NCI-H2107 treated with DMSO at 0.1 percent for 48 hours (cell line): Measurements from ENCODE around the gene KLF2.
A peak's percentile ranks its signal among the peaks of the same experiment; 100 is the strongest.
"Not testable (repeated sequence)": the region's sequence is repeated elsewhere in the genome, so short reads cannot be mapped to it uniquely, and the experiment has no call there.

Source experiments
- DNase-seq: peaks from one replicate; lab custom pipeline; 2025; ENCODE audit not compliant: unreplicated experiment; lab: John Stamatoyannopoulos, UW

The KLF2 gene

DNA sequence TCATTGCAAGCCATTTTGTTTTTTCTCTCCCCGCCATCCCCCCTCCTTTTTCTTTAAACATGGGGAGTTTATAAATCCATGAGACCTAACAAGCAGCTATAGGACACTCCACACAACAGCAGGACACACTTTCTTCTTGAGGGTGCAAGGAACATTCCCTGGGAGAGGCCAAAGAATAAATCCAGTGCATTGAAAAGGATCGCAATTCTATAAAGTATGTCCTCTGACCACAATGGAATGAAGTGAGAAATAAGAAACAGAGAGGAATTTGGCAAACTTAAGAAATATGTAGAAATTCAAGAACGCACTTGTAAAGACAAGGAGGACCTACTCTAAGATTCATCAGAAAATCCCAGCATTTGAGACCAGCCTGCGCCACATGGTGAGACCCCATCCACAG lies 11.9 kb downstream of the KLF2 start:
- no peak for DNase-seq

DNA sequence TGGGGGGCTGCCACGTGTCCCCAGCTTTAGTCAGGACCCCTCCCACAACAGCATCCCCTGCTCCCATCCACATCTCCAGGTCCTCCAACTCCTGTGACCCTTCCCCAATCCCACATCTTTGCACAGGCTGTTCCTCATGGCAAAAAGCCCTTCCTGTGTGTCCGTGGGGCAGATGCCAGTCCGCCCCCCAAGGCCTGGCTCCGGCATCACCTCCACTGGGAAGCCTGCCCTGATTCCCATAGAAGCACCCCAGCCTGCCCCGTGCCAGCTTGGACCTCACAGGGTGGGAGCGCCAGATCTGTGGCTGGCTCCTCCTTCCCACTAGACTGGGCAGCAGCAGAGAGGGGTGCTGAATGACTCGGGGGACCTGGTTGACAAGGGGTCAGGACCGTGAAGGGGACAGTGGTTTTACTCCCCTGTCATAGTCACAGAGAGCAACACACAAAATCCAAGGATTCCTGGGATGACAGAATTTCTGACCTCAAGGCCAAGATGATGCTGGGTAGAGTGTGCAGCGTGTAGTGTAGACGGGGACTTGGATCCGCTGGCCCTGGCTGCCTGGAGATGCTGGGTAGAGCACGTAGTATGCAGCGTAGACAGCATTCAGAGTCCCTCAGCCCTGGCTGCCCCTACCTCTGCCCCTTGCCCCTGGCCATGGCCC lies 13.3 kb downstream of the KLF2 start:
- DNase-seq = no peak

DNA sequence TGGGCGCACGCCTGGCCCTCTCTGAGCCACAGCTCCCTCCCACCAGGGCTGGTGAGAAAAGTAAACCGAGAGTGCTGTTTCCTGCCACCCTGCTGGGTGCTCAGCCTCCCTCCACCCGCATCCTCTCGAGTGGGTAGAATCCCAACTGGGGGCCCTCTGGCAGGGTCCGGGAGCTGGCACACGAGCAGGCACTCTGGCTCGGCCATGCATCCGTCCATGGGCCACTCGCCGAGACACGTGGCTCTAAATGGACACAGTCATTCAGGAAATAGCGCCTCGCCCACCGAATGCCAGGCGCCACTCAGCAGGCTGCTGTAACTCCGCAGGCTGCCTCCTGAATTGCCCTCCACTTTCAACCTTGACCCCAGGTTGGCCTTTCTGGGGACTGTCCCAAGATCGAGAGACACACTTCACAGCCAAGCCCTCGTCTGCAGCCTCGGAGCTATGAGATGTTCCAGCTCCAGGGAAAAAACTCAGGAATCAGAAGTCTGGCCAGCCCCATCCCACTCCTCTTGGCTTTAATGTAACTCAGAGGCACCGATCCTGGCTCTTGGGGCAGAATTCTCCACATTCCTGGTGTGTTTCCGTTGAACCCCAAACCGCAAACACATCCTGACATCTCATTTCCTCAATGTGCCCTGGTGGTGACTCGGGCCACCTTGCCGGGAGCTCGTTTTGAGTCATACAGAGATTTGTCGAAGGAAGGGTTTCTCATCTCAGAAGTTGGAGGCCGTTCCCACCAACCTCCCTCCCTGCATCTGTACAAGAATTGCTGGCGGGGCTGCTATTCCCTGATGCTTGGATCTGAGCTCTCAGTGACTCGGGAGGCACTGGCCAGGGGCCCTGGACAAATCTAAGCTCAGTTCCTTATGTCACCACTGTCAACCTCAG lies 14.1 kb downstream of the KLF2 start:
- no peak for DNase-seq

DNA sequence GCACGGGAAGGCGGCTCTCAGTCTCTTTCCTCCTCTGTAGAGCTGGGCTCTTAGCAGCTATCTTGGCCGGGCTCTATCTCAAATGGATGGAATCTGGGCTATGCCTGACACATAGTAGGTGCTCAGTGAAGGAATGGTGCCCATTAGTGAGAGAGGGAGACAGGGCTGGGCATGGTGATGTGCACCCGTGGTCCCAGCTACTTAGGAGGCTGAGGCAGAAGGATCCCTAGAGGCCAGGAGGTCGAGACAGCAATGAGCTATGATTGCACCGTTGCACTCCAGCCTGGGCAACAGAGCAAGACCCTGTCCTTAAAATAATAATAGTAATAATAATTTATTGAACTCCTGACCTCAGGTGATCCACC lies 14.7 kb downstream of the KLF2 start:
- DNase-seq = no peak

DNA sequence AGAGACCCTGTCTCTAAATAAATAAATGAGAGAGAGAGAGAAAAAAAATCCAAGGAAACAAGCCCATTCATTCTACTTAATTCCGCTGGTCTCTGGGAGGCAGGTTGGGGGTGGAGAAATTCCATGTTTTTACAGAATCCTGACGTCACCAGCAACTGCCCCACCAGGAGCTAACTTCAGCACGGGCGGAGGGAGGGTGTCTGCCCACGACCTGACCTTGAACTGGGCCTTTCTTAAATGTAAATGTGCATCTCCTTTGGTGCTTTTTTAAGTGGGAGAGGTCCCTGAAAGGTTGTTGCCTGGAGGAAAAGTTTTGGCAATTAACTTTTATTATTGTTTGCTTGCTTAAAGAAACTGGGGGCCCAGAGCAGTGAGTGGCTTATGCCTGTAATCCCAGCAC lies 15.5 kb downstream of the KLF2 start:
- DNase-seq = no peak

DNA sequence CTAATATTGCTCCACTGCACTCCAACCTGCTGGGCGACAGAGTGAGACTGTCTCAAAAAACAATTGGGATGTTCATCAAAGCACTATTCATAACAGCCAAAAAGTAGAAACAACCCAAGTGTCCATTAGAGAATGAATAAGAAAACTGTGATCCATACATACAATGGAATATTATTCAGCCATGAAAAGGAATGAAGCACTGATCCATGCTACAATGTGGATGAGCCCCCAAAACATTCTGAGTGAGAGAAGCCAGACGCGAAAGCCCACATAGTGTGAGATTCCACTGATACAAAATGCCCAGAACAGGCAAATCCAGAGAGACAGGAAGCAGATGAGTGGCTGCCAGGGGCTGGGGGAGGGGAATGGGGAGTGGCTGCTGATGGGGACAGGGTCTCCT lies 16.0 kb downstream of the KLF2 start:
- DNase-seq = no peak

DNA sequence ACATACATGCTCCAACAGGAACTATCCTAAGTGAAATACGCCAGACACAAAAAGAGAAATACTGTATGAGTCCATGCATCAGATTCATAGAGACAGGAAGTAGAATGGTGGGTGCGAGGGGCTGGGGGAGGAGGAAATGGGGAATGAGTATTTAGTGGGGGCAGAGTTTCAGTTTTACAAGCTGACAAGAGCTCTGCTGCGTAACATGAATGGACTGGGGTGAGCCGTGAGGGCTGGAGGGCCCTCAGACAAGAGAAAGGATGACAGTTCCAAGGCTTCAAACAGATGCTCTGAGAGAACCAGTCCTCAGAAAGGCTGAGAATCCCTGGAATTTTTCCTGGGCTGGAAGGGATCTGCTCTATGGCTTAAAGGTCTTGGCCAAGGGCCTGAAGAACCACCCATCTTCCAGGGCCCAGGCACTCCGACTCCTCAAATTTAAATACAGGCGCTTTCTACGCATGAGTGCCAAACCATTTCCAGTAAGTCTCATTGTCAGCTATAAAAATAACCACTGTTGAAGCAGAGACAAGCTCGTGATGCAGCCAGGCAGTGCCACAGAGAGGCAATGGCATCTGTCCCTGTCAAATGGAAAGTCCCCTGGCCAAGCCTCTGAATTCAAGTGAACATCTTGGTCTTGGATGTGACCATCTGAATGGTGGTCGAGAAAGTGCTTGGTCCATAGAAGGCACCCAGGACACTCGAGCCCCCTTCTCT lies 17.5 kb downstream of the KLF2 start:
- peak; percentile 34 for DNase-seq

DNA sequence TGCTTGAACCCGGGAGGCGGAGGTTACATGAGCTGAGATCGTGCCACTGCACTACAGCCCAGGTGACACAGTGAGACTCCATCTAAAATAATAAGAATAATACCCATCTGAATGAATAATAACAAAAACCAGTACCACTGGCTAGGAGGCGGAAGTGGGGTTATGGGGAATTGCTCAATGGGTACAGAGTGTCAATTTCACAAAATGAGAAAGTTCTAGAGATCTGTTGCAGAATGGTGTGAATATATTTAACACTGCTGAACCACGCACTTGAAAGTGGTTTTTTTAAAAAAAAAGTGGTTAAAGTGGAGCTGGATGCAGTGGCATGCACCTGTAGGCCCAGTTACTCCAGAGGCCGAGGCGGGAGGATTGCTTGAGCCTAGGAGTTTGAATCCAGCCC lies 18.5 kb downstream of the KLF2 start:
- DNase-seq = no peak

DNA sequence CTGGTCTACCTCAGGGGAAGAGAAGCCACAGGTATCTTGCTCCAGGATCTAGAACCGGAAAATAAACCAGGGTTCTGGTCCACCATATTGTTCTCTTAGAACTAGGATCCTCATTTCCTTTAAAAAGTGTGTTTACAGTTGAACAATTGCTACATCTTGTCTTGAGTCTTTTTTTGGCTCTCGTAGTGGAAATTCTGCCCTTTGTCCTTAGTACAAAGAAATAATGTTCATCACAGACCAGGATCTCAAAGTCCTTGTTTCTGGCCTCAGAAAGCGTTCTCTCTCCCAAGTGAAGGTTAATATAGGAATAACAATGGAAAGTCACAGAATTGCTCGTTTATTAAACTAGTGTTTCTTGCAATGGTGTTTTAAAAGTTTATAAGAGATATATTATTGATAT lies 20.8 kb downstream of the KLF2 start:
- no peak for DNase-seq

DNA sequence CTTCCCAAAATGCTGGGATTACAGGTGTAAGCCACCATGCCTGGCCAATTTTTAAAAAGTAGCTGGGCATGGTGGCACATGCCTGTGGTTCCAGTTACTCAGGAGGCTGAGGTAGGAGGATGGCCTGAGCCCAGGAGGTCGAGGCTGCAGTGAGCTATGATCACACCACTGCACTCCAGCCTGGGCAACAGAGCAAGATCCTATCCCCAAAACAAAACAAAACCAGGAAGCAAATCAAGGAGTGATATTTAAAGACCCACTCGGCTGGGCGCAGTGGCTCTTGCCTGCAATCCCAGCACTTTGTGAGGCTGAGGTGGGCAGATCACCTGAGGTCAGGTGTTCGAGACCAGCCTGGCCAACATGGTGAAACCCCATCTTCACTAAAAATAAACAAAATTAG lies 22.5 kb downstream of the KLF2 start:
- not testable (repeated sequence) for DNase-seq

DNA sequence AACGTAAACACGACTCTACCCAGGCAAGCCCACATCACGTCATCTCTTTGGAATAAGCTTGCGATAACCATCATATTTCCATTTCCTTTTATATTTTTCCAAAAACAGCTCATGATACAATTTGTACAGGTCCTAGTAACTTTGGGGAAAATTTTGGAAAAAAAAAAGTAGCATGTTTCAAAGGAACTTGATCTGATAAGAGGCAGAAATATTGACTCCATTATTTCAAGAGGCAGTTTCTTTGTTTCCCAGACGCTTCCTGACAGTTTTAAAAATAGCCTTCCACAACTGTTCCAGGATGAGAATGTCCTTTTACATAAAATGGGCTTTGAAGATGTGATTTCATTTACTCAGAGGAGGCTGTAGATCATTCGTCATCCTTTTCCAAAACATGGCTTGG lies 23.1 kb downstream of the KLF2 start:
- DNase-seq = no peak

DNA sequence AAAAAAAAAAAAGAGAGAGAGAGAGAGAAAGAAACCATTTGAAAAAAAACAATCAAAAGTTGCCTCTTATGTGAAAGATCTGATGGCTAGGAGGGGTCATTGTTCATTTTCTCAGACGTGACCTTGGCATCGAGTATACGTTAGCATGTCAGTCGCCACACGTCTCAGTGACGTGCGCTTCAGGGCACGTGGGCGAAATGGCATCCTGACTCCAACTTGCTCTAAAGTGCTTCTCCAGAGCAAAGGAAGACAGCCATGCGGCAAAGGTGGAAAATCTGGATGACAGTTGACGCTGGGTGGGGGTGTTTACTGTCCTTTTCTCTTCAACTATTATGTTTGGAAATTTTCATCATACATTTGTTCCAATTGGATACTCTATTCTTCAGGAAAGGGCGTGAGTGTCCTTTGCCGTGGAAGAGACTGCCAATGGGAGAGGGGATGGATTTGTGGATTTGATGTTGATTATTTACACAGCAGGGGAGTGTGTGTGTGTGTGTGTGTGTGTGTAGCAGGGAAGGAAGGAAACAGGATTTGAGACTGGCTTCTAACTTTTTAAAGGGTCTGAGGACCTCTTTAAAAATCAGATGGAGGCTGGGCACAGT lies 25.0 kb downstream of the KLF2 start:
- no peak for DNase-seq

DNA sequence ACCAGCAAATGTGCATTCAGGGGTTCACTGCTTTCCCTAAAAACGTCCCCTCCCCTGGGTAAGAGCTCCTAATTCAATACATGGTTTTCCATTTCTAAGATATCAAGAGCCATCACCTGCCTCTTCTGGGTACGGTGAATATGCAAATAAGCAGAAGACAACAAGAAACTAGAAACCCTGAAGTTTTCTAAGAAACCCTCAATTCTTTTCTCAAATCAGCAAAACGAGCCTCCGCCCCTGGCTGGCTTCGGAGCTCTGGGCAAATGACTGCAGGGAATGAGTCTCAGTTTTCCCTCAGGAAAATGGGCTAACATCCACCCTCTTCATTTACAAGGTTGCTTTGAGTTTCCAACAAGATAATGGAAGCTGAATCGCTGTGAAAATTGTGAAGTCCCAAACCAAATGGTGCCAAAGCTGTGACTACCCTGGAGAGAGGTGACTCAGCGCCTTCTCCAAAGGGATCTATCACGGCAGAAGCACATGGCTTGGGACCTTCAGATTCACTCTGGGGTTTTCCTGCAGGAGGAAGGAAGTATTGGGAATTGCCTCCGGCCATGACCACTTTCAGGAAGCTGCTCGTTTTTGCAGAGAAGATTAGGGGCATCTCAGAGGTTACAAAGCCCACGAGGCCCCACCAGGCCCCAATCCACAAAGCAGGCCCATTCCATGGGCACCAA lies 26.6 kb downstream of the KLF2 start:
- DNase-seq = no peak

DNA sequence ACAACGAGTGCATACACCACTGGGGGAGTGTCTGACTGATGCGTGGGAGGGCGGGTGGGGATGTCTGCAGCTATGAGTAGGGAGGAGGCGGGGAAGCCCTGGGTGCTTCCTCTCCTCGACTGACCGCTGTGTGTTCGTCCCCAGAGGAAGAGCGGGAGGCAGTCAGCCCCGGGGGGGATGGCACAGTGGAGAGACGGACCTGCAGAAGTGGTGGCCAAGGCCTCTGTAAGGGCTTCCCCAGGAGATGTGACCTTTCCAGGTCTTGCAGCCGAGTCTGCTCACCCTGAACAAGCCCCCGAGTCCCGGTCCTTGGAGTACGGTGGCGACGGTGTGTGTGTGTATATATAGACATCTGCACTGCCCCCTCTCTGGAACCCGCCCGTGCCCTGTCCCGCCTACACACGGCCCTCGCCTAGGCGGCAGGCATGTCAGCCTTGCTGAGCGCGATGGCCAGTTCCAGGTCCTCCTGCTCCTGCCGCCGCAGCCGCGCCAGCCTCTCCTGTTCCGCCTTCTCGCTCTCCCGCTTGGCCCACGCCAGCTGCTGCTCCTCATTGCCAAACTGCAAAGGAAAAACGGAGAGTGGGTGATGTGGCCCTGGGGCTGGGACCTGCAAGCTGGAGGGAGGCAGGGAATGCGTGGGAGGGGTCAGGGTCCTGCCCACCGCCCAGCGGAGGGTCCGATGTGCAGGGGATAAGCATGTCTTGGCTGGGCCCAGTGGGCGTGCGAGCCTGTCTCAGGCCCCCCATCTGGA lies 30.8 kb downstream of the KLF2 start:
- DNase-seq = no peak

DNA sequence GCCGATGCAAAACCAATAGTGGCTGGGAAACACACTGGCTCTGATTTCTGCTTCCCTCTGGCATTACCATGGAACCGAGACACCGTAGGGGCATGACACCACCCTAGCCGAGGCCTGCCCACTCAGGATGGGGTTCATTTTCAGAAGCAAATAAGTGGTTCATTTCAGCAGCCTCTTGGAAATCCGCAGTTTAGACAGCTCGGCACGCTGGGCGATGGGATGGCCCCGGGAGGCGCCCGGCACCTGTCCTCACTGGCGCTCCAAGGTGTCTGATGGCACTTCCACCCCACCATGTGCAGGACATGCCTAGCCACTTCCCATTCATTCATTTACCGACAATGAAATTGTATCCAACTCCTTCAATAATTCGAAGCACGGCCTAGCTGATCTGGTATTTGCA lies 33.8 kb downstream of the KLF2 start:
- no peak for DNase-seq

DNA sequence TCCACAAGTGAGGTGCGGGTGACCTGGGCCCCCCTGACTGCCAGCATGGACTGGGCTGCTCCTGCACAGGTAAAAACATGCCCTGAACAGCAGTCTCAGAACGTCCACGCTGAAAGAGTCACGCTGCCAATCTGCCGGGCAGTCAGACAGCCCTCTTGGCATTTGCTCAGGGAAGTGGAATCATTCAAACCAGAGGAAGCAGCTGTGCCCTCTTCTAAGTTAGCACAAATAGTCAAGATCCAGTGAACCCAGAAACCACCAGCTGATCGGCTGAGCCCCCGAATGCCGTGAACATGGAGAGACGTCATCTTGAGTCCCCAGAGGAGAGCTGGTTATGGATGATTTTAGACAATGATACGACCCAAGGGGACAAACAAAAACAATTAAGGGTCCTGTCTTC lies 34.4 kb downstream of the KLF2 start:
- DNase-seq = no peak

DNA sequence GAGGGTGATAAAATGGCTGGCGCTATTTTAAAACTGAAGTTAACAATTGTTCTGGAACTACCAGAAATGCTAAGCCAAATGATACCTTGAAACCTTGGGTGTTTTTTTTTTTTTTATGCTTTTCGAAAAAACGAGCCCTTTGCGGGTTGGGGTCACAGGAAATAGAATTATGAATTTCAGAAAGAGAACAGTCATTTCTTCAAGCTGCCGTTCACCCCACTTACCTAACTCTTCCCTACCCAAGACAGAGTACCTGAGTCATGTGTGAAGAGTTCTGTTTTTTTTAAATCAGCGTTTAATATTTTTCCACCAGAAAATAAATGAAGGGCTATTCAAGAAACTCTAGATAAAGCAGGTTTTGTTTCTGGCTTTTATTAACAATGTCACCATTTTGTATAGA lies 35.3 kb downstream of the KLF2 start:
- no peak for DNase-seq

DNA sequence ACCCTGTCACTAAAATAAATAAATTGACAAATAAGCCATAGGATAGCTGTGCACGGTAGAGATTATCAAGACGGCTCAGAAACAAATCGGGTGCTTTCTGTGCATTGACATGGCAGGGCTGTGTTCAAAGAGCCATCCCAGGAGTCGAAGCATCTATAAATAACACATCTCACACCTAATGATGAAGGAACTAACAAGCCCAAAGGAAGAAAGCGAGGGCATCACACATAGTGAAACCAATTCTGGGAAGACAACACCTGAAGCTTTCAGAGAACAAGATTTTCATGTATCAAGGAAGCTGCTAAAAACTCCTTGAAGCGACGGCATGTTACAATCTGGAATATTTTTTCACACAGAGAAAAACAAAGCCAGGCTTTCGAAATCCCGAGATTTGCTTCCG lies 36.1 kb downstream of the KLF2 start:
- no peak for DNase-seq

DNA sequence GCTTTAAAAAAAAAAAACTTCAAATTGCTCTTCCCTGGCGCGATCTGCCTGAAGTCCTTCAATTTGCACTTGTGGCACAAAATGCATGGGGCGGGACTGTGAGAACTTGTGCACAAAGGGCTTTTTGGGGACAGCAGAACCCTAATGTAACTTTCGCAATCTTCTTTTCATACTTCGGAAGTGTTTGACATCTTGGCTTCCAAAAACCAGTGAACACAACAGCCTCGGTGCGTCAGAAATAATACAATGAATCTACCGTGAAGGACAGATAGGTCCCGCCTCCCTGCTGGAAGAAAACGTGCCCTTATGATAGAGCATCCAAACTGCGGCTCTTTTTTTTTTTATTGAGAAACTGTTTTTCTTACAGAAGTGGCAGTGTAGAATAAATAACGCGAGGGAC lies 36.6 kb downstream of the KLF2 start:
- DNase-seq = no peak

DNA sequence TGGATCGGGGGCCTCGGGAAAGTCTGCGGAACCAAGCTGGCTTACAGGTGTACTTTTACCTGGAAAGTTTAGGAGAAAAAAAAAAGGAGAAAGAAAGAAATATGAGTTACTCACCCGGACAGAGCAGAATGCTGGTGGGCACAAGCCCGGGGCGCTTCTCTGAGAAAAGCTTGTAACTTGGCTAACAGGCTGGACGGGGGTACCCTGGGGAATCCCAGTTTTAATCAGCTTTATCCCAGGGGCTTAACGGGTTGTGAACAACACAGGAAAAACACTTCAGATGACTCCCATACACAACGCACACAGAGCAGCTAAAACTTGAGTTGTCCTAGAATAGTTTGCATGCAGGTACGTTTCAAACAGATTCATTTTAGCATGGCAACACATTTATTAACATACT lies 37.3 kb downstream of the KLF2 start:
- no peak for DNase-seq
